ENCODE results near the gene BRS3. TPM values are rescaled to one million over a fixed set of nuclear protein-coding genes. Genes with fewer than 3 reads are reported as not detected.

The BRS3 gene
- total RNA-seq, 2 donors from 2014 or later = not detected

GRCh38 chrX:136519069-136519468 lies 31.3 kb downstream of the BRS3 start:
- no peak overlapping the region for H3K27ac ChIP-seq
- H3K9me3 ChIP-seq = no peaks in the 10 kb centered on the region
- no peak overlapping the region for H3K4me3 ChIP-seq
- DNase-seq (ENCODE audit: low spot score) = no peak
- H3K36me3 ChIP-seq = no peaks in the 10 kb centered on the region
- H3K27me3 ChIP-seq = no peaks in the 10 kb centered on the region
- TF ChIP-seq, protein P1, sequence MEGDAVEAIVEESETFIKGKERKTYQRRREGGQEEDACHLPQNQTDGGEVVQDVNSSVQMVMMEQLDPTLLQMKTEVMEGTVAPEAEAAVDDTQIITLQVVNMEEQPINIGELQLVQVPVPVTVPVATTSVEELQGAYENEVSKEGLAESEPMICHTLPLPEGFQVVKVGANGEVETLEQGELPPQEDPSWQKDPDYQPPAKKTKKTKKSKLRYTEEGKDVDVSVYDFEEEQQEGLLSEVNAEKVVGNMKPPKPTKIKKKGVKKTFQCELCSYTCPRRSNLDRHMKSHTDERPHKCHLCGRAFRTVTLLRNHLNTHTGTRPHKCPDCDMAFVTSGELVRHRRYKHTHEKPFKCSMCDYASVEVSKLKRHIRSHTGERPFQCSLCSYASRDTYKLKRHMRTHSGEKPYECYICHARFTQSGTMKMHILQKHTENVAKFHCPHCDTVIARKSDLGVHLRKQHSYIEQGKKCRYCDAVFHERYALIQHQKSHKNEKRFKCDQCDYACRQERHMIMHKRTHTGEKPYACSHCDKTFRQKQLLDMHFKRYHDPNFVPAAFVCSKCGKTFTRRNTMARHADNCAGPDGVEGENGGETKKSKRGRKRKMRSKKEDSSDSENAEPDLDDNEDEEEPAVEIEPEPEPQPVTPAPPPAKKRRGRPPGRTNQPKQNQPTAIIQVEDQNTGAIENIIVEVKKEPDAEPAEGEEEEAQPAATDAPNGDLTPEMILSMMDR (IDR thresholded peaks at IDR 0.05) = no peak
- H3K4me1 ChIP-seq = no peaks in the 10 kb centered on the region

GRCh38 chrX:136523770-136524169 lies 36.0 kb downstream of the BRS3 start:
- Histone ChIP-seq H3K4me1 (peaks cover 0 to 3% of the 10 kb centered on the region in 2 donors), H3K9me3 (no peaks in the 10 kb centered on the region), H3K27ac (no peak overlapping the region), H3K27me3 (no peaks in the 10 kb centered on the region), H3K4me3 (no peak overlapping the region), H3K36me3 (no peaks in the 10 kb centered on the region)
- TF ChIP-seq, protein P1 (IDR thresholded peaks at IDR 0.05) = no peak
- DNase-seq (ENCODE audit: low spot score) = no peak

DNA sequence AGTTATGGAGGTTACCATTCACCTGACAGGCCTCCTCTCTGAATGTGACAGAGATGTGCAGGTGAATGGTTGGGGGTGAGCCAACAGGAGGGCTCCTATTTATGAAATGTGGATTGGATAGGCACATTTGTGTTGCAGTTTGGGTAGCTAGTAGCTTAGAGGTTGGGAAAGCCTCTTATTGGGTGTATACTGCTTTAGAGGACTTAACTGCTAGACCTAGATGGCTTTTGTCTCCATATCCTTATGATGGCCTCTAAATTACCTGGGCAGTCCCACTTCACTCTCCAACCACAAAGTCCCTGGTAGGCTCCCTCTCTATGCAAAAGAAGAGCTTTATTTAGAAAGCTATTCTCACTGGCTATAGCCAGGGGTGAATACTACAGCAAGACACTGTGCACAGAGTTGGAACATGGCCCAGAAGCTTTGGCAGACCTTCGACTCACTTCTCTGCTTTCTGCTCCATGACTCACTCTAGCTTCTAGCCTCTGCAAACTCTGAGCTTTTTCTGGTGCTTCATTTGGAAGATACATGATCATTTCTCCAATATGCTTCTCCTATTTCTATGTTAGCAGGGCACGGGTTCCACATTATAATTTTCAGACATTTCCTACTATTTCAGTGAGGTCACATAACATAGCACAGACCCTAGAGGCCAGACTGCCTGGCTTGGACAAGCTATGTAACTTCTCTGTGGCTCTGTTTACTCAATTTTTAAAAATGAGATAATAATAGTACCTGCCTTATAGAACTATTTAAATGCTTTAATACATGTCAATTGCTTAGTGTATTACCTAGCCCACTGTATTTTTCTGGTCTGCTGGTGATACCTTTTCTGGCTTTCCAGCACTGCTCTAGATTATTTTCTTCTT lies 38.2 kb downstream of the BRS3 start:
- peaks cover 0 to 3% of the 10 kb centered on the region in 2 donors for H3K4me1 ChIP-seq
- H3K27me3 ChIP-seq = no peaks in the 10 kb centered on the region
- peak; percentile 74 for DNase-seq (ENCODE audit: low spot score)
- H3K9me3 ChIP-seq = no peaks in the 10 kb centered on the region
- TF ChIP-seq, protein P1 (IDR thresholded peaks at IDR 0.05) = no peak
- H3K27ac ChIP-seq = peak overlapping the region in 1 of 2 donors; percentile 88
- no peaks in the 10 kb centered on the region for H3K36me3 ChIP-seq
- H3K4me3 ChIP-seq = no peak overlapping the region

- TF ChIP-seq, protein P1 (IDR thresholded peaks at IDR 0.05) = no peak
- Histone ChIP-seq H3K4me1 (peaks cover 0 to 3% of the 10 kb centered on the region in 2 donors), H3K27ac (no peak overlapping the region), H3K27me3 (no peaks in the 10 kb centered on the region), H3K36me3 (no peaks in the 10 kb centered on the region), H3K4me3 (no peak overlapping the region), H3K9me3 (no peaks in the 10 kb centered on the region)
- no peak for DNase-seq (ENCODE audit: low spot score)
Observed at GRCh38 chrX:136528645-136529315, 41.0 kb downstream of the BRS3 start.

GRCh38 chrX:136529795-136530194 lies 42.0 kb downstream of the BRS3 start:
- Histone ChIP-seq H3K36me3 (no peaks in the 10 kb centered on the region), H3K27me3 (no peaks in the 10 kb centered on the region), H3K27ac (no peak overlapping the region), H3K4me3 (no peak overlapping the region), H3K4me1 (peaks cover 0 to 3% of the 10 kb centered on the region in 2 donors), H3K9me3 (no peaks in the 10 kb centered on the region)
- TF ChIP-seq, protein P1 (IDR thresholded peaks at IDR 0.05) = no peak
- DNase-seq (ENCODE audit: low spot score) = no peak

Measured in right atrium auricular region (tissue), 2 donors.